Fibroblast of villous mesenchyme (primary cell): ENCODE results near the gene CCT8L2. TPM values are rescaled to one million over a fixed set of nuclear protein-coding genes. Genes with fewer than 3 reads are reported as not detected.
"Not testable (repeated sequence)": the region's sequence is repeated elsewhere in the genome, so short reads cannot be mapped to it uniquely, and the experiment has no call there.

Experiments
- DNase-seq: peaks from one replicate; pipeline ENCODE4 v3.0.0-alpha.2; 2010; ENCODE audit warnings: low read depth
- H3K4me3 ChIP-seq: 2 replicates; pipeline ENCODE4 v1.5.1; 2011; ENCODE audit warnings: low read depth, mild to moderate bottlenecking, low read length
- total RNA-seq: library from RNA; depleted of rRNA; stranded (reverse); fragments of >200 nt; gene quantifications from 2 replicates; pipeline ENCODE4 v1.2.3, GENCODE V29; 2012
- TF ChIP-seq, protein P1 (sequence below): IDR thresholded peaks from 2 replicates; pipeline ENCODE4 v1.5.1; 2012; ENCODE audit warnings: low read depth, mild to moderate bottlenecking, low read length; ENCODE audit not compliant: insufficient read depth

The CCT8L2 gene
- not detected in 2 replicates for total RNA-seq

DNA sequence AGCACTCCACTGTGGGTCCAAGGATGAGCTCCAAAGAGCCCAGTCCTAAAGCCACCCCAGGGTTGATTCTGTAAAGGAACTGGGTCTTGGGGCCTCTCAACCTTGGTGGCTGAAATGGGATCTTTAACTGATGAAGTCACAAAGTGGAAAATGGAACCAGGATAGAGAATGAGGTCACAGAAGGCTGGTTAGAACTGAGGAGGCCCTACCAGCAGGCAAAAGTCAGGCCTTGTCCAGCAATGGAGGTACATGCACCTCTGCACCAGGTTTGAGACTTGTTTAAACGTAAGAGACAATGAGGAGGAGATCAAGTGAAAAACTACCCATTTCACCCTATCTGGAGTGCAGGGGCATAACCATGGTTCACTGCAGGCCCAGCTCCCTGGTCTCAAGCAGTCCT, at the start of gene CCT8L2:
CCT8L2 (minus strand) TSS at position 101 of the 400 bp plus-strand sequence. CDS start 260 bp downstream, outside the sequence.
- not testable (repeated sequence) for DNase-seq, H3K4me3 ChIP-seq

- DNase-seq, H3K4me3 ChIP-seq: not testable (repeated sequence)
Observed at GRCh38 chr22:16635442-16635841, 42.8 kb upstream of the CCT8L2 start.

DNA sequence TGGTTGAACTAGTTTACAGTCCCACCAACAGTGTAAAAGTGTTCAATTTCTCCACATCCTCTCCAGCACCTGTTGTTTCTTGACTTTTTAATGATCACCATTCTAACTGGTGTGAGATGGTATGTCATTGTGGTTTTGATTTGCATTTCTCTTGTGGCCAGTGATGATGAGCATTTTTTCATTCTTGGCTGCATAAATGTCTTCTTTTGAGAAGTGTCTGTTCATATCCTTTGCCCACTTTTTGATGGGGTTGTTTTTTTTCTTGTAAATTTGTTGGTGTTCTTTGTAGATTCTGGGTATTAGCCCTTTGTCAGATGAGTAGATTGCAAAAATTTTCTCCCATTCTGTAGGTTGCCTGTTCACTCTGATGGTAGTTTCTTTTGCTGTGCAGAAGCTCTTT, 41.5 kb upstream of the CCT8L2 start:
- not testable (repeated sequence) for H3K4me3 ChIP-seq, DNase-seq

DNA sequence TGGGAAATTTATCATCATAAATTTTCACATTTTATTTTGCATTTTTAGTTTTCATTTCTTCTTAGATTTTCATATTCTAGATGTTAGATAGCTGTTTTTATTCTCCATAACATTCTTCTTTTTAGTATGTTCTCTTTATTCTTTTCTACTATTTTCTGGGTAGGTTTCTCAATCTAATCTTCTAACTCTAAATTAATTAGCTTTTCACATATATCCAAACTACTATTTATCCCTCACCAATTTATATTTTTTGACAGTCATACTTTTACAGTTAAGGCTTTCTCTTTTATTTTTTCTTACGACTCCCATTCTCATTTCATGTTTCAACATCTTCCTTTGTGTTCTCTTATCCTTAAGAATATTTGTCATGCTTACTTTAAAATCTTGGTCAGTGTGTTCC, 35.9 kb upstream of the CCT8L2 start:
- not testable (repeated sequence) for DNase-seq, H3K4me3 ChIP-seq

DNA sequence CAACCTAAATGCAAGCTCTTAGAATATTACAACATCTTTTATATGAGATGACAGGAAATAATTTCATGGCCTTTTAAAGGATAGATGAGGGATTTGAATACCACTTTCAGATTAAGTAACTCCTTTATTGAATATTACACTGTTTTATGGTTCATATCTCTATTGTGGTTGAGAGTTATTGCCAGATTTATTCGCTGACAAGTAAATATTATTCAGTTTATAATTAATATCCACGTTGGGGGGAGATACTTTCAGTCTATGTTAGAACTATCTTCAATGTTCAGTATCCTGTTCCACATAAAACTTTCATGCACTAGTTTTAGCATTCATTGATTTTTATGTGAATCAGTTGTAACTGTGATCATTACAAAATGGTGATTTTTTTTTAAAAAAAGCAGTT, 32.4 kb upstream of the CCT8L2 start:
- not testable (repeated sequence) for DNase-seq, H3K4me3 ChIP-seq

- not testable (repeated sequence) for H3K4me3 ChIP-seq, DNase-seq
Observed at GRCh38 chr22:16623595-16623994, 31.0 kb upstream of the CCT8L2 start.

- not testable (repeated sequence) for DNase-seq, H3K4me3 ChIP-seq
Observed at GRCh38 chr22:16617516-16617915, 24.9 kb upstream of the CCT8L2 start.

GRCh38 chr22:16616390-16616938, 23.9 kb upstream of the CCT8L2 start:
- not testable (repeated sequence) for DNase-seq, H3K4me3 ChIP-seq

DNA sequence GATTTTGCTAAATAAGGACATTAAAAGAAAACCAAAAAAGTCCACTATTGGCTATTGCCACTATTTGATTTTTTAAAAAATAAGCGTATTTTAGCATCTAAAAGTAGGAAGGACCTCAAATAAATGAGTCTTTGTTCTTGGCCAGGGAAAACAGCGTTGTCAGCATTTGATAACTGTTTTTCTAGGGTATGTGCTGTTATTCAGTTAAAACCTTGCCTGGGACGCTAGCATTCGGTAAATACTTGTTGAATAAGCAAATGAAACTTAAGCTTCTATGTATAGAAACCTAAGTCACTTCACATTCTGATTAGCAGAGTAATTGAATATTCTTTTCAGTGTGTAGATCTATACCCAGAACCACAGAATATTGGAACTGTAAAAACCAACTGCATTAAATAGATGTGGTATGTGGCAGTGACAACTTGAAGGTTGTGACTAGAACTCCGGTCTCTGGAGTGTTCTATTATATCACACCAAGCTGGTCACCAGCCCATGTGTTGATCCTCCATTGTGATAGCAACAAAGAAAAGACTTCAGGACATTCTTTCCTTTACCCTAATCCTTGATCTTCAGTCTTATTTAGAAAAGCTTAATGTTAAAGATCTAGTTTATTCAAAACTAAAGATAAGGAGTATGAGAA, 23.1 kb upstream of the CCT8L2 start:
- not testable (repeated sequence) for DNase-seq, H3K4me3 ChIP-seq

GRCh38 chr22:16609548-16610261, 17.1 kb upstream of the CCT8L2 start:
- DNase-seq, result no peak
- H3K4me3 ChIP-seq, result no peak overlapping the region
- TF ChIP-seq, protein P1, sequence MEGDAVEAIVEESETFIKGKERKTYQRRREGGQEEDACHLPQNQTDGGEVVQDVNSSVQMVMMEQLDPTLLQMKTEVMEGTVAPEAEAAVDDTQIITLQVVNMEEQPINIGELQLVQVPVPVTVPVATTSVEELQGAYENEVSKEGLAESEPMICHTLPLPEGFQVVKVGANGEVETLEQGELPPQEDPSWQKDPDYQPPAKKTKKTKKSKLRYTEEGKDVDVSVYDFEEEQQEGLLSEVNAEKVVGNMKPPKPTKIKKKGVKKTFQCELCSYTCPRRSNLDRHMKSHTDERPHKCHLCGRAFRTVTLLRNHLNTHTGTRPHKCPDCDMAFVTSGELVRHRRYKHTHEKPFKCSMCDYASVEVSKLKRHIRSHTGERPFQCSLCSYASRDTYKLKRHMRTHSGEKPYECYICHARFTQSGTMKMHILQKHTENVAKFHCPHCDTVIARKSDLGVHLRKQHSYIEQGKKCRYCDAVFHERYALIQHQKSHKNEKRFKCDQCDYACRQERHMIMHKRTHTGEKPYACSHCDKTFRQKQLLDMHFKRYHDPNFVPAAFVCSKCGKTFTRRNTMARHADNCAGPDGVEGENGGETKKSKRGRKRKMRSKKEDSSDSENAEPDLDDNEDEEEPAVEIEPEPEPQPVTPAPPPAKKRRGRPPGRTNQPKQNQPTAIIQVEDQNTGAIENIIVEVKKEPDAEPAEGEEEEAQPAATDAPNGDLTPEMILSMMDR, result no peak

DNA sequence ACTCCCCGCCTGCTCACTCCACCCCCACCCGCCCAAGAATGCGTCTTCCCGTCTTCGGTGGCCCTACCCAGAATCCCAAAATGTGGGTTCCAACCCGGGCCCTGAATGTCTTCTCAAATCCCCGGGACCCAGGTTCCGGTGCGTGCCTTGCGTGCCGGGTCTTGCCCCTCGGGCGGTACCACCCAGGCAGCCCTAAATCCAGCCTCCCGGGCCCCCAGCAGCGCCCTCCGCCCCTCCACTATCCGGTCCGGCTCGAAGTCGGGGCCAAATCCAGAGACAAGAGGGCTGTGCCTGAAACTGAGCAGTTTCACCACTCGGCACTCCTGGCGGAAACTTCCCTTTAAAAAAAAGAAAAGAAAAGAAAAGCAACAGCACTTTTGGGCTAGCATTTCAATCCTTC, 16.3 kb upstream of the CCT8L2 start:
- TF ChIP-seq, protein P1, result no peak
- H3K4me3 ChIP-seq, result no peak overlapping the region
- DNase-seq, result no peak

GRCh38 chr22:16604257-16604998, 11.8 kb upstream of the CCT8L2 start:
- H3K4me3 ChIP-seq, DNase-seq: not testable (repeated sequence)

- DNase-seq, H3K4me3 ChIP-seq: not testable (repeated sequence)
Observed at GRCh38 chr22:16603770-16604242, 11.2 kb upstream of the CCT8L2 start.
